Esophagus muscularis mucosa (tissue), 4 donors: ENCODE results near the gene GPR62.

Source experiments
- EP300 ChIP-seq: sonication (generic); formaldehyde crosslinking; IDR thresholded peaks from one replicate; pipeline ENCODE4 v1.6.1; 2017; ENCODE audit warnings: antibody characterized with exemption
- POLR2A ChIP-seq: fragments of 450-650 bp; IDR thresholded peaks from one replicate; pipeline ENCODE4 v1.6.1; 2017; ENCODE audit warnings: antibody characterized with exemption, moderate library complexity, mild to moderate bottlenecking, low read depth
- POLR2AphosphoS5 ChIP-seq, 2 donors: sonication (generic); formaldehyde crosslinking; IDR thresholded peaks; one replicate each; pipeline ENCODE4 v1.6.1; 2017; ENCODE audit warnings: antibody characterized with exemption in 2 of 2
- TF ChIP-seq, protein P1 (sequence below), 3 experiments: fragments of 200-600 bp in 2 of 3; fragments of 450-650 bp in 1 of 3; sonication (generic) in 2 of 3; IDR thresholded peaks; one replicate each; pipeline ENCODE4 v1.5.1; 2017 to 2019; ENCODE audit warnings: antibody characterized with exemption in 3 of 3, mild to moderate bottlenecking in 2 of 3, moderate library complexity in 1 of 3

DNA sequence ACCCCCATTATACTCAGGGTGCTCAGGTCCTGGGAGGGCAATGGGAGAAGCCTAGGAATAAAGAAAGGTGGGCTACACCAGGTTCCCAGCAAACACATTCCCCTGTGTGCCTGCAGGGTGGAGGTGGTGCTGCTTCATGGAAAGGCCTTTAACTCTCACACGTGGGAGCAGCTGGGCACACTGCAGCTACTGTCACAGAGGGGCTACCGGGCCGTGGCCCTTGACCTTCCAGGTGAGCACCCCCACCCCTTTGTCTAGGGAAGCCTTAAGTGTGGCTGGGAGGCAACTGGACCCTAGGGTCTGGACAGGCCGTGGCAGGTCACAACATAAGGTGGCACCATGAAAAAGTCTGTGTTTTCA lies 22.9 kb downstream of the GPR62 start:
- TF ChIP-seq, protein P1, sequence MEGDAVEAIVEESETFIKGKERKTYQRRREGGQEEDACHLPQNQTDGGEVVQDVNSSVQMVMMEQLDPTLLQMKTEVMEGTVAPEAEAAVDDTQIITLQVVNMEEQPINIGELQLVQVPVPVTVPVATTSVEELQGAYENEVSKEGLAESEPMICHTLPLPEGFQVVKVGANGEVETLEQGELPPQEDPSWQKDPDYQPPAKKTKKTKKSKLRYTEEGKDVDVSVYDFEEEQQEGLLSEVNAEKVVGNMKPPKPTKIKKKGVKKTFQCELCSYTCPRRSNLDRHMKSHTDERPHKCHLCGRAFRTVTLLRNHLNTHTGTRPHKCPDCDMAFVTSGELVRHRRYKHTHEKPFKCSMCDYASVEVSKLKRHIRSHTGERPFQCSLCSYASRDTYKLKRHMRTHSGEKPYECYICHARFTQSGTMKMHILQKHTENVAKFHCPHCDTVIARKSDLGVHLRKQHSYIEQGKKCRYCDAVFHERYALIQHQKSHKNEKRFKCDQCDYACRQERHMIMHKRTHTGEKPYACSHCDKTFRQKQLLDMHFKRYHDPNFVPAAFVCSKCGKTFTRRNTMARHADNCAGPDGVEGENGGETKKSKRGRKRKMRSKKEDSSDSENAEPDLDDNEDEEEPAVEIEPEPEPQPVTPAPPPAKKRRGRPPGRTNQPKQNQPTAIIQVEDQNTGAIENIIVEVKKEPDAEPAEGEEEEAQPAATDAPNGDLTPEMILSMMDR (IDR thresholded peaks at IDR 0.05), result no peak
- TF ChIP-seq POLR2AphosphoS5 (IDR thresholded peaks at IDR 0.05), result no peak
- no peak for TF ChIP-seq POLR2A
- TF ChIP-seq EP300, result no peak
